ENCODE measurements around the gene VWA3B. TPM values are rescaled to one million over a fixed set of nuclear protein-coding genes. Genes with fewer than 3 reads are reported as not detected.

The VWA3B gene
- total RNA-seq, 3 donors from 2014 or later = 1.2 to 2.8 (median 2.7) TPM

DNA sequence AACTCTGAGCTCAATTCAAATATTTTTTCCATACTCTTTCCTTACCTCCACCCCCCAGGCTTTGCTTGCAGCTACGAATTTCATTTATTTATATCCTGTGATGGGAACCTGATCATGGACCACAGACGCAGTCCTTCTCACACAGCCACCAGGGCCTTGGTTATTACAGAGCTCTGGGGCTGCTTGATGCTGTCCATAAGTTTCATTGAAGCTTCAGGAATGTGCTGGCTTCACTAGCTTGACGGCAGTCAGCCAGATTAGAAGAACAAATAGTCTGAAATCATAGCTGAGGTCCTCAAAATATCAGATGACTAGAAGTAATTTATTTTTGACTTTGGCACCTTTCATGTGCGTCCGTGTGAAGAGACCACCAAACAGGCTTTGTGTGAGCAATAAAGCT is 104.9 kb downstream of the VWA3B start:
- intact Hi-C loops (cut with DNase I, micrococcal nuclease) = no loop called here
- TF ChIP-seq, protein P1, sequence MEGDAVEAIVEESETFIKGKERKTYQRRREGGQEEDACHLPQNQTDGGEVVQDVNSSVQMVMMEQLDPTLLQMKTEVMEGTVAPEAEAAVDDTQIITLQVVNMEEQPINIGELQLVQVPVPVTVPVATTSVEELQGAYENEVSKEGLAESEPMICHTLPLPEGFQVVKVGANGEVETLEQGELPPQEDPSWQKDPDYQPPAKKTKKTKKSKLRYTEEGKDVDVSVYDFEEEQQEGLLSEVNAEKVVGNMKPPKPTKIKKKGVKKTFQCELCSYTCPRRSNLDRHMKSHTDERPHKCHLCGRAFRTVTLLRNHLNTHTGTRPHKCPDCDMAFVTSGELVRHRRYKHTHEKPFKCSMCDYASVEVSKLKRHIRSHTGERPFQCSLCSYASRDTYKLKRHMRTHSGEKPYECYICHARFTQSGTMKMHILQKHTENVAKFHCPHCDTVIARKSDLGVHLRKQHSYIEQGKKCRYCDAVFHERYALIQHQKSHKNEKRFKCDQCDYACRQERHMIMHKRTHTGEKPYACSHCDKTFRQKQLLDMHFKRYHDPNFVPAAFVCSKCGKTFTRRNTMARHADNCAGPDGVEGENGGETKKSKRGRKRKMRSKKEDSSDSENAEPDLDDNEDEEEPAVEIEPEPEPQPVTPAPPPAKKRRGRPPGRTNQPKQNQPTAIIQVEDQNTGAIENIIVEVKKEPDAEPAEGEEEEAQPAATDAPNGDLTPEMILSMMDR (IDR thresholded peaks at IDR 0.05) = no peak
- Histone ChIP-seq H3K4me3 (no peak overlapping the region), H3K9me3 (no peaks in the 10 kb centered on the region), H3K36me3 (ENCODE audit: low read depth) (no peaks in the 10 kb centered on the region), H3K4me1 (ENCODE audit: low read depth) (no peaks in the 10 kb centered on the region)
- DNase-seq = no peak
- no peak for ATAC-seq

DNA sequence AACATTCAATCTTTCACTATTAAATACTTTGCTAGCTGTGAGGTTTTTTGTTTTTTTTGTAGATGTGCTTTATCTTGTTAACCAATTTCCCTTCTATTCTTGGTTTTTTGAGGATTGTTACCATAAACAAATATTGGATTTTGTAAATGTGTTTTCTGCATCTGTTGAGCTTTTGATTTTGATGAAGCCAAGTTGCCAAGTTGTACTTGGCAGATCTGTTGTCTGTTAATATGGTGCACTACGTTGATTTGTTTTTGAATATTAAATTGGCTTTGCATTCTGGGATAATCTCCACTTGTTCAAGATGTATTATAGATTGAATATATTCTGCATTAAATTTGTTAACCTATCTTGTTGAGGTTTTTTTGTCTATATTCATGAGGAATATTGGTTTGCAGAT is 114.6 kb downstream of the VWA3B start:
- no peak overlapping the region for H3K4me3 ChIP-seq
- intact Hi-C loops (cut with DNase I, micrococcal nuclease) = no loop called here
- TF ChIP-seq, protein P1 (IDR thresholded peaks at IDR 0.05) = no peak
- no peaks in the 10 kb centered on the region for H3K36me3 ChIP-seq (ENCODE audit: low read depth)
- no peaks in the 10 kb centered on the region for H3K9me3 ChIP-seq
- DNase-seq = no peak
- H3K4me1 ChIP-seq (ENCODE audit: low read depth) = no peaks in the 10 kb centered on the region
- ATAC-seq = no peak

DNA sequence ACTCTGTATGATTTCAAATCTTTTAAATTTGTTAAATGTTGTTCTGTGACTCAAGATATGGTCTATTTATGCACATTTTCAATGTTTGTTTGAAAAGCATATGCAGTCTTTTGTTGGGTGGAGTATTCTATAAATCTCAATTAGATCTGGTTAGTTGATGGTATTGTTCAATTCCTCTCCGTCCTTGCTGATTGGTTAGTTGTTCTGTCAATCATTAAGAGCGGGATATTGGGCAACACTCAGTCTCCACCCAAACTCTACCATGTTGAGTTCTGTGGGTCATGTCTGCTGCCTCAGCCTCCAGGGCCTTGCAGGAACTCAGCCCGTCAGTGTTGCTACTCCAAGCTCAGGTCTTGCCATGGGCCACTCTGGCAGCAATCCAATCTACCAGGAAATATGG is 118.9 kb downstream of the VWA3B start:
- no peaks in the 10 kb centered on the region for H3K9me3 ChIP-seq
- no peak overlapping the region for H3K4me3 ChIP-seq
- no peaks in the 10 kb centered on the region for H3K4me1 ChIP-seq (ENCODE audit: low read depth)
- DNase-seq (no peak), ATAC-seq (no peak)
- TF ChIP-seq, protein P1 (IDR thresholded peaks at IDR 0.05) = no peak
- intact Hi-C loops (cut with DNase I, micrococcal nuclease) = no loop called here
- no peaks in the 10 kb centered on the region for H3K36me3 ChIP-seq (ENCODE audit: low read depth)

DNA sequence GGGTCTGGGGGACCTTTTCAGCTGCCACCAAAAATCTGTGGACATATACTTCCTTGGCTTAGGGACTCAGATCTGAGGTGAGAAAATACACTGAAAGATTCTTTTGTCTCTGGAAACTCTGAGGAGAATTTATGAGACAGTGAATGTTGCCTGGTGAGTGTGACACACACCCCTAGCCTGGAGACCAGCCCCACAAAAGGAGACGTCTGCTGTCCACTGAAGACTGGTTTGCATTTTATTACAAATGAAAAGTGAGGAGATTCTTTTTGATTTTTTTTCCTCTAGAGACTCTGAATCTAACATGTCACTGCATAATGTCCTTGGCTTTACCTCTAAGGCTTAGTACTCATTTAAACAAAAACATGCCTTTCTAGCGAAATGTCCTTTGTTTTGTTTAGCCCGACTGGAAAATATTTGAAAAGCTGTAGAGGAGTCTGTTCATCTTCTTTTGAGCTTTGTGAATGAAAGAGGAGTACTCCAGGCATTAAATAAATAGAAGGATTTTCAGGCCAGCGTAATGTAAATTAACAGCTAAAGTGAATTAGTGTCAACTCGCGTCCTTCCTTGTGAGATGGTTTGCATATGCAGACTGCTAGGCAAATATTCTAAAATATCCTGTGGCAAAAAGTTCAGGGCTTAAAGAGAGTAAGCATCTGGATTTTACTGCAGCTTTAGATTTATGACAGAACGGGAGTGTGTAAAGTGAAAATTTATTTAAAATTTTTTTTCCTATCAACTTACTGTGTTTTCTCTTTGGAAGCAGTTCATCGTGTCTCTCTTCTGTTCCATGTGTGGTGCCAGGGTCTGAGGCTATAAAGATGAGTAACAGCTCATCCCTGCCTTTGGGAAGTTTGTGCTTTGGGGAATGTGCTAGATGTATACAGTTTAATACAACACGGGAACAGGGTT is 125.4 kb downstream of the VWA3B start:
- no peaks in the 10 kb centered on the region for H3K36me3 ChIP-seq (ENCODE audit: low read depth)
- ATAC-seq (peak; percentile 18), DNase-seq (no peak)
- no peak overlapping the region for H3K4me3 ChIP-seq
- TF ChIP-seq, protein P1 (IDR thresholded peaks at IDR 0.05) = no peak
- no peaks in the 10 kb centered on the region for H3K4me1 ChIP-seq (ENCODE audit: low read depth)
- no peaks in the 10 kb centered on the region for H3K9me3 ChIP-seq
- intact Hi-C loops (cut with DNase I, micrococcal nuclease) = no loop called here

DNA sequence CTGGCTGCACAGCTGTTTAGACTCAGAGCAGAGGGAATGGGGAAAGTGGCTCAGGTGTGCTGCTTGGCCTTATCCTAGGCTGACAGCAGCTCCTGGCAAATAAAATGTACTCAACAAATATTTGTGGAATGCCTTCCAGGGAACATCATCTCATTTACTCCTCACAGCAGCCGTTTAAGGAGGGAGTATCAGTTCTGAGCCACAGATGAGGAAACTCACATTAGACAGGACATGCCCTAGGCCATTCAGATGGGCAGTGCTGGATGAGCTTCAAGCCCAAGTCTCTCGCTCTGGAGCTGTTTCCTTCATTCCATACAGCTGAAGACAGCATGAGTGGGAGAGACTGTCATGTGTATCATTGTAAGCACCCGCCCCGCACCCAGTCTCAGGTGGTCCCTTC is 129.6 kb downstream of the VWA3B start:
- TF ChIP-seq, protein P1 (IDR thresholded peaks at IDR 0.05) = no peak
- ATAC-seq (no peak), DNase-seq (no peak)
- intact Hi-C loops (cut with DNase I, micrococcal nuclease) = no loop called here
- H3K36me3 ChIP-seq (ENCODE audit: low read depth) = no peaks in the 10 kb centered on the region
- no peaks in the 10 kb centered on the region for H3K4me1 ChIP-seq (ENCODE audit: low read depth)
- H3K4me3 ChIP-seq = no peak overlapping the region
- H3K9me3 ChIP-seq = peaks cover 5% of the 10 kb centered on the region
